ENCODE results near the gene TSNAXIP1.

TSNAXIP1 gene

DNA sequence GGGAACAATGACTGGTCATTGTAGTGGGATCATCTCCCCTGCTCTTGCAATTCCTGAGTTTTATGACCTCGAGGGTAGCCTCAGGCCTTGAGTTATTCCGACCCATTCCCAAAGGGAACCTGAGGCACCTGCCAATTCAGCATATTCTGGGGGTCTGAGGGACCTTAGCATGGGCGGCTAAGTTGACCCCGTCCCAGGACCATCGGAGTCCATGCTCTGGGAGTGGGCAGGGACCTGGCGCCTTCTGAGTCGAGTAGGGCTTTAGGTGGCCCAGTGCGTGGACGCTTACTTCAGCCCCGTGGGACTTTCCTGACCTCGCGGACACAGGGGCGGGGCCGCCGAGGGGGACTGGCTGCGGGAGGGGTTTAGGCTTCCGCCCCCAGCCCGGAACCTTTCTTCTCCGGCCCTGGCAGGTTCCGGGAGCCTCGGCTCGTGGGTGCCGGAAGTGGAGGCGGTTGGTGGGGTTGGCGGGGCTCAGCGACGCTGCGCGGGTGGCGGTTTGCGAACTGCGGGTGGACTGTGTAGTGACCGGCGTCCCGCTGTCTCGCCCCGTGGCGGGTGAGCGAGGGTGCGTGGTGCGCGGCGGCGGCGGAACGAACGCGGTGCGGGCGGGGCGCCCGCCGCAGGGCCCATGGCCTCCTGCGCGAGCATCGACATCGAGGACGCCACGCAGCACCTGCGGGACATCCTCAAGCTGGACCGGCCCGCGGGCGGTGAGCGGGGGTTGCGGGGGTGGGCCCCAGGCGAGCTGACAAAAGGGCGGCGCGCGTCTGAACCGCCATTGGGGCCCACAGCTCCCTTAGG lies 66.1 kb downstream of the TSNAXIP1 start, which contains the start of gene EDC4:
Gene EDC4, plus strand, starts transcription at position 422 of the 804 bp plus-strand sequence. Its CDS starts 210 bp downstream, at position 632.
- DNase-seq (ENCODE audit: low spot score) = peak; percentile 95
- TF ChIP-seq CTCF (IDR thresholded peaks at IDR 0.05; ENCODE audit: extremely low read depth, insufficient read depth, missing control alignments) = no peak
- in situ Hi-C loops (cut with MboI; ENCODE audit: low pct_unique_long_range_greater_than_20kb, low sequenced_read_pairs, unreplicated experiment) = no loop called here

DNA sequence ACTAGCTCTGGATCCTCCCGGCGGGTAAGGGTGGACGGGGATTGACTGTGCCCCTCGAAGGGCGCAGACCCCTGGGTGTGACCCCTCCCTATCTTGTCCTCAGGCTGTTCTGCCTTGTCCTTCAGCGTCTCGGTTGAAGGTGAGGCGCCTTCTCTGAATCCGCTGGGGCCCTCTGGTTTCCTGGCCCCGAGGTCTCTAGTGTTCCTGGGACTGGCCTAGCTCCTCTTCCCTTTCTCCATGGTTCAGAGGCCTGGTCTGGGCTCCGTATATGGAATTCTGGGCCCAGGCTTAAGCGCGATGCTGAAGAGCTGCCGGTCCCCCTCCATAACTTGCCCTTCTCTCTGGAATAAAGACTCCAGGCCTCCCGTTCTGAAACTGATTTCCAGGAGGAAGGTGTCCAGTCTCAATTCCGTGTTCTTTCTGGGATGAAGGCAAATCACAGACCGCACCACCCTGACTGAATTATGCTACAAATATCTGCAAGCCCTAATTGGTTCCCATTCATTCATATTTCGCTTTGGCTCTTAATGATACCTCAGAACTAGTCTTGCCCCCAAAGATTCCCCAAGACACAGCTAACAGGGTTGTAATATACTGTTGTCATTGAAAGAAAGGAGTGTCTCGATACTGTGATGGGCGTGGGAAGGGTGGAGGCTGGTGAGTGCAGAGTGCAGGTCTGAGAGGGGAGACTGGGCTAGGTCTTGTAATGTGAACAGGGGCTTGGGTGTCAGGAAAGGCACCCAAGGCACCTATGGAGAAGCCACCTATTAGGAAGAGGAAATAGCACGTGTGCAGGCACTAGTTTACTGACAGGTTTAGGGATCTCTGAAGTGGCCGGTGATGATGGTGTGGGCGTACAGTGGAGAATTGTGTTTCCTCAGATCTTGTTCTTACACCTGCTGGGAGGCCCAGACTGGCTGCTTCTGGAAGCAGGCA lies 67.0 kb downstream of the TSNAXIP1 start:
- TF ChIP-seq CTCF (IDR thresholded peaks at IDR 0.05; ENCODE audit: extremely low read depth, insufficient read depth, missing control alignments) = no peak
- in situ Hi-C loops (cut with MboI; ENCODE audit: low pct_unique_long_range_greater_than_20kb, low sequenced_read_pairs, unreplicated experiment) = no loop called here
- DNase-seq (ENCODE audit: low spot score) = no peak

GRCh38 chr16:67874372-67874771 lies 67.7 kb downstream of the TSNAXIP1 start:
- DNase-seq (ENCODE audit: low spot score) = no peak
- in situ Hi-C loops (cut with MboI; ENCODE audit: low pct_unique_long_range_greater_than_20kb, low sequenced_read_pairs, unreplicated experiment) = no loop called here
- TF ChIP-seq CTCF (IDR thresholded peaks at IDR 0.05; ENCODE audit: extremely low read depth, insufficient read depth, missing control alignments) = no peak

DNA sequence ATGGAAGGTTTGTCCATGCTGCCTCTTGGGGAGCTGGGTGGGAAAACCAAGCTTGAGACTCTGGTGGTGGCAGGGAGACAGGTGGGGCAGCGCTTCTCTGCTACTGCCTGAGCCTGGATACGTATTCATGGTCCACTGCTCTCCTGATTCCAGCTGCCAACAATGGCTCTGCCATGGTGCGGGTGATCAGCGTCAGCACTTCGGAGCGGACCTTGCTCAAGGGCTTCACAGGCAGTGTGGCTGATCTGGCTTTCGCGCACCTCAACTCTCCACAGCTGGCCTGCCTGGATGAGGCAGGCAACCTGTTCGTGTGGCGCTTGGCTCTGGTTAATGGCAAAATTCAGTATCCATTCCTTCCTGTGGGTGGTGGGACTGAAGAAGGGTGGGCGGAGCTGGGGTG lies 70.4 kb downstream of the TSNAXIP1 start:
- no peak for DNase-seq (ENCODE audit: low spot score)
- in situ Hi-C loops (cut with MboI; ENCODE audit: low pct_unique_long_range_greater_than_20kb, low sequenced_read_pairs, unreplicated experiment) = no loop called here
- no peak for TF ChIP-seq CTCF (IDR thresholded peaks at IDR 0.05; ENCODE audit: extremely low read depth, insufficient read depth, missing control alignments)
